ENCODE measurements around the gene HSCB.

DNA sequence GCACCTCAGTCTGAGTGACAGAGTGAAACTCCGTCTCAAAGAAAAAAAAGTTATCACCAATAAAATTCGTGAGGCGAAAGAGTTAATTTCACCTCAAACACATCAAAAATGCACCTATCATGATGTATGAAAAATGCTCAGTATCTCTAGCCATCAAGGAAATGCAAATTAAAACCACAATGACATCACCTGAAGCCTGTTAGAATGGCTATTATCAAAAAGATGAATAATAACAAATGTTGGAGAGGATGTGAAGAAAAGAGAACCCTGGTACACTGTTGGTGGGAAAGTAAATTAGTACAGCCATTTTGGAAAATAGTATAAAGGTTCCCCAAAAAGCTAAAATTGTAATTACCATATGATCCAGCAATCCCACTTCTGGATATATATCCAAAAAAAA is 23.8 kb upstream of the HSCB start:
- TF ChIP-seq, protein P1, sequence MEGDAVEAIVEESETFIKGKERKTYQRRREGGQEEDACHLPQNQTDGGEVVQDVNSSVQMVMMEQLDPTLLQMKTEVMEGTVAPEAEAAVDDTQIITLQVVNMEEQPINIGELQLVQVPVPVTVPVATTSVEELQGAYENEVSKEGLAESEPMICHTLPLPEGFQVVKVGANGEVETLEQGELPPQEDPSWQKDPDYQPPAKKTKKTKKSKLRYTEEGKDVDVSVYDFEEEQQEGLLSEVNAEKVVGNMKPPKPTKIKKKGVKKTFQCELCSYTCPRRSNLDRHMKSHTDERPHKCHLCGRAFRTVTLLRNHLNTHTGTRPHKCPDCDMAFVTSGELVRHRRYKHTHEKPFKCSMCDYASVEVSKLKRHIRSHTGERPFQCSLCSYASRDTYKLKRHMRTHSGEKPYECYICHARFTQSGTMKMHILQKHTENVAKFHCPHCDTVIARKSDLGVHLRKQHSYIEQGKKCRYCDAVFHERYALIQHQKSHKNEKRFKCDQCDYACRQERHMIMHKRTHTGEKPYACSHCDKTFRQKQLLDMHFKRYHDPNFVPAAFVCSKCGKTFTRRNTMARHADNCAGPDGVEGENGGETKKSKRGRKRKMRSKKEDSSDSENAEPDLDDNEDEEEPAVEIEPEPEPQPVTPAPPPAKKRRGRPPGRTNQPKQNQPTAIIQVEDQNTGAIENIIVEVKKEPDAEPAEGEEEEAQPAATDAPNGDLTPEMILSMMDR (IDR thresholded peaks at IDR 0.05) = no peak
- TF ChIP-seq POLR2A (IDR thresholded peaks at IDR 0.05) = no peak

All from sigmoid colon (tissue), 3 donors.